Vagina (tissue), 2 donors: ENCODE data around the gene ASTN2.

ENCODE experiments used
- CTCF ChIP-seq, 3 experiments: fragments of 450-650 bp in 2 of 3; fragments of 200-600 bp in 1 of 3; sonication (generic) in 1 of 3; IDR thresholded peaks; one replicate each; pipeline ENCODE4 v1.5.1; 2017 to 2019; ENCODE audit warnings: antibody characterized with exemption in 3 of 3, mild to moderate bottlenecking in 2 of 3, moderate library complexity in 2 of 3
- POLR2AphosphoS5 ChIP-seq, 2 donors: sonication (generic); formaldehyde crosslinking; IDR thresholded peaks; one replicate each; pipeline ENCODE4 v1.9.0; 2017; ENCODE audit warnings: antibody characterized with exemption in 2 of 2, mild to moderate bottlenecking in 2 of 2, low read depth in 1 of 2; ENCODE audit not compliant: insufficient read depth in 1 of 2

GRCh38 chr9:116998305-116998704 lies 416.6 kb downstream of the ASTN2 start:
- TF ChIP-seq CTCF (IDR thresholded peaks at IDR 0.05) (no peak), POLR2AphosphoS5 (IDR thresholded peaks at IDR 0.05; ENCODE audit: insufficient read depth in 1 of 2, low read depth in 1 of 2) (no peak)
